Astrocyte of the cerebellum (primary cell): ENCODE measurements around the gene MEGF11.

Experiments
- DNase-seq: peaks from one replicate; pipeline ENCODE4 v3.0.0-alpha.2; 2011; ENCODE audit warnings: low read depth
- H3K4me3 ChIP-seq: 2 replicates; pipeline ENCODE4 v1.5.1; 2011; ENCODE audit warnings: mild to moderate bottlenecking, low read depth, low read length, moderate library complexity
- in situ Hi-C: cut with HindIII; loops from 2 replicates; pipeline ENCODE4 v1.10.0; 2017; ENCODE audit warnings: low sequenced_read_pairs
- TF ChIP-seq, protein P1 (sequence below): IDR thresholded peaks from 2 replicates; pipeline ENCODE4 v1.5.1; 2012; ENCODE audit warnings: low read length, low read depth, moderate library complexity, mild to moderate bottlenecking; ENCODE audit errors: missing control alignments

MEGF11 gene

DNA sequence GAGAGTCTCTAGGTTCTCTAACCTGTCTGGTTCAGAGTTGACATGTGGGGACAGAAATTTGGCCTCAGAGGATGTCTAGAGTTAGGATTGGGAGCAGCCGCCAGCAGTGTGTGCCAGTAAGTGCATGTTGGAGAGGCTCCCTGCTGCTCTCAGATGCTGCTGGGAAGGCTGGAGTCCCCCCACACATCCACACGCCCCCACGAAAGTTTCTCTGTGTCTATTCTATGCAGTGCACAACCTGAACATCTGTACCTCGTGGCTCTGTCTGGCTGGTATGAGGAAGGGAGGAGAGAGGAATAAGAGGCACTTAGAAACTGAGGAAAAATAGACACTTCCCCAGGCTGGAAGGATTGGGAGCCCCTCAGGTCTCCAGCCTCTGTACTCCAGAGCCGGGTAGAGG, 252.5 kb downstream of the MEGF11 start:
- in situ Hi-C loops, result no loop called here
- no peak for DNase-seq
- no peak overlapping the region for H3K4me3 ChIP-seq
- TF ChIP-seq, protein P1, sequence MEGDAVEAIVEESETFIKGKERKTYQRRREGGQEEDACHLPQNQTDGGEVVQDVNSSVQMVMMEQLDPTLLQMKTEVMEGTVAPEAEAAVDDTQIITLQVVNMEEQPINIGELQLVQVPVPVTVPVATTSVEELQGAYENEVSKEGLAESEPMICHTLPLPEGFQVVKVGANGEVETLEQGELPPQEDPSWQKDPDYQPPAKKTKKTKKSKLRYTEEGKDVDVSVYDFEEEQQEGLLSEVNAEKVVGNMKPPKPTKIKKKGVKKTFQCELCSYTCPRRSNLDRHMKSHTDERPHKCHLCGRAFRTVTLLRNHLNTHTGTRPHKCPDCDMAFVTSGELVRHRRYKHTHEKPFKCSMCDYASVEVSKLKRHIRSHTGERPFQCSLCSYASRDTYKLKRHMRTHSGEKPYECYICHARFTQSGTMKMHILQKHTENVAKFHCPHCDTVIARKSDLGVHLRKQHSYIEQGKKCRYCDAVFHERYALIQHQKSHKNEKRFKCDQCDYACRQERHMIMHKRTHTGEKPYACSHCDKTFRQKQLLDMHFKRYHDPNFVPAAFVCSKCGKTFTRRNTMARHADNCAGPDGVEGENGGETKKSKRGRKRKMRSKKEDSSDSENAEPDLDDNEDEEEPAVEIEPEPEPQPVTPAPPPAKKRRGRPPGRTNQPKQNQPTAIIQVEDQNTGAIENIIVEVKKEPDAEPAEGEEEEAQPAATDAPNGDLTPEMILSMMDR, result no peak

DNA sequence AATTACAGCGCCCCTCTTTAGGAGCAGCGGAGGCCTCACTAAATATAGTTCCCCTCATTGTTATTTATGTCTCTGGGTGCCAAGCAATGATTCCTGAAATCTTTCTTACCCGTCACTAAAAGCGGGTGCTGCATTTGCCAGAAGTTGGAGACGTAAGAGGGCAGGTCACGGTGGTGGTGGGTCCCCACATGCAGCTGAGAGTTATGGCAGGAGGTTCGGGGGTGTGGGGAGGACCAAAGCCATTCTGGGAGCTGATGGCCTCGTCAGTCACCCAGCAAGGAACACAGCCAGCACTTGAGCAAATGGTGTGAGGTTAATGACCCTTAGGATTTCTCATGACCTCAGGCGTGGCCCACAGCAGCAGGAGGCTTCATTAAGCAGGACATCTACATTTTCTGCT, 255.1 kb downstream of the MEGF11 start:
- no peak for DNase-seq
- no peak overlapping the region for H3K4me3 ChIP-seq
- TF ChIP-seq, protein P1, result no peak
- in situ Hi-C loops, result no loop called here

DNA sequence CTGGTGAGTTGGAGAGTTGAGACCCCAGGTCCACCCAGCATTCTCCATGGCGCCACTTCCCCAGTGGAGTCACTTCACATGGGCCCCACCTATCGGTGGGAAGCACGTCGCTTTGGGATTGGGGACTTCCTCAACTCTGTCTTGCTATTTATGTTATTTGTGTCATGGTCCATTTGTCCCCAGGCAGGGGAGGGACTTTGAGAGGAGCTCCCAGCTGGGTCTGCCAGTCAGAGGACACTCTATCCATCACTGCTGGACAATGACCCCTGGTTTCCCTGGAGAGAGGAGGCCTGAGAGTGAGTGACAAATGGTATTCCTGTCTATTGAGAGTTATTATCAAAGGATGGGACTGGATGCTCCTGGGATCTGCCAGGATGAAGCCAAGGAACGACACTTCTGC, 256.6 kb downstream of the MEGF11 start:
- TF ChIP-seq, protein P1, result no peak
- in situ Hi-C loops, result no loop called here
- DNase-seq, result no peak
- no peak overlapping the region for H3K4me3 ChIP-seq

DNA sequence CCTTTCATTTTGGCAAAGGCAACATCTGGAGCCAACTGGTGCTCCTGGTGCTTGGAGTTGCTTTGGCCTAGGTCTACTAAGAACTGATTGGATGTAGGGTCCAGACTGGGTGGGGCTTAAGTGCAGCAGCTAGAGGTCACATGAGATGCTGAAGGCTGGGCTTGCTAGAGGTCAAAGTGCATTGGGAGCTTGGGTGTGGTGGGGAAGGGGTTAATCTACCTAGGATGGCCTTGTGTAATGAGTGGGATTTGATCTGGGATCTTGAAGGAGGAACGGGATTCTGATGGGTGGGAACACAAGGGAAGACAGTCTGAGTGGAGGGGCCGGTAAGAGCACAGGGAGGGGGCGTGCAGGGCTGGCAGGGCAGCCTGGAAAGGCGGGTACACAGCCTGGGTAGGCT, 258.7 kb downstream of the MEGF11 start:
- H3K4me3 ChIP-seq, result no peak overlapping the region
- no peak for DNase-seq
- TF ChIP-seq, protein P1, result no peak
- in situ Hi-C loops, result no loop called here

DNA sequence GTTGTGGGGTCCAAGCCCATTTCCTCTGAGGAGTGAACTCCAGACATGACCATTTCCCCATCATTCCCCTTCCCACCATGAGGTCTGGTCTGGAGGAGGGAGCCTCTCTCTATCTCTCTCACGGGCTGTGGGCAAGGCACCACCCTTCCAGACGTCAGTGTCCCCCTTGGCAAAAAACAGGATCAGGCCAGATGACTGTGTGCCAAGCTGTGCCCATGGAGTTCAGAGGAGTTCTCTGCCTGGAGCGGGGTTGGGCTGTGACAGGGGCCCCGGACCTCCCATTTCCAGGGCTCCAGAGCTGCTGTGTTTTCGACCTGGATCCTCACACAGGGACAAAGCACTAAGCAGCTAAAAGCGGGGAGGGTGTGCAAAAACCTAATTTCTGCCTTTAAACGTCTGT, 259.8 kb downstream of the MEGF11 start:
- TF ChIP-seq, protein P1, result no peak
- DNase-seq, result no peak
- H3K4me3 ChIP-seq, result no peak overlapping the region
- in situ Hi-C loops, result no loop called here

DNA sequence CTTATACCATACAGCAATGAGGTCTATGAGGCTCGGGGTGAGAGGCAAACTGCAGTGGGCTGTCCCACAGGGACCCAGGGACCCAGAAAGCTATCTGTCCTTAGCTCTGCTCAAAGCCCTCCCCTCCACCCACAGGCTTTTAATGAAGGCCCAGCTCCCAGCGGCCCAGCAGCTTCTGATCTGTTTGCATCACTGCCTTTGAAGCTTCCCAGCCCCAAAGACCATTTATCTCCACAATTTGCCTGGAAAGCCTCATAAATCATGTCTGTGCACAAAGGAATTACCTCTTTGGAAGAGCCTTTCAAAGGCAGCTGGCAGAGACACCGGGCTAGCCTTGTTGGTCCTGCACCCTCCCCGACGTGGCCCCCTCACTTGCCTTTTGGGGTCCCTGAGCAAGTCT, 260.3 kb downstream of the MEGF11 start:
- TF ChIP-seq, protein P1, result no peak
- H3K4me3 ChIP-seq, result no peak overlapping the region
- in situ Hi-C loops, result no loop called here
- DNase-seq, result no peak
